Endothelial cell of umbilical vein (primary cell): ENCODE results near the gene NXPH1. TPM values are rescaled to one million over a fixed set of nuclear protein-coding genes. Genes with fewer than 3 reads are reported as not detected.

Experiments used
- BruUV-seq: library from RNA; stranded (reverse); fragments of 400-500 nt; replicated peaks from 2 replicates; lab custom pipeline; 2021; lab: Mats Ljungman, UMichigan
- CTCF ChIA-PET: fragments of 300-600, 350-600 bp; sonication (Branson Sonifier 250); formaldehyde crosslinking; loops from one replicate; lab custom pipeline; 2021; ENCODE audit warnings: antibody characterized with exemption, inconsistent platforms; lab: Charles Lee
- POLR2A ChIA-PET: fragments of 300-600, 350-600 bp; sonication (Branson Sonifier 250); formaldehyde crosslinking; loops from one replicate; lab custom pipeline; 2021; ENCODE audit warnings: antibody characterized with exemption, inconsistent platforms; lab: Charles Lee
- DNase-seq: peaks from one replicate; pipeline ENCODE4 v3.0.0-alpha.2; 2011; ENCODE audit warnings: low read depth, low spot score
- FAIRE-seq: peaks from 2 replicates; lab custom pipeline; 2011; peaks lifted over from hg19 to GRCh38; lab: Jason Lieb, UNC
- H2AFZ ChIP-seq: 2 replicates; pipeline ENCODE4 v1.6.0; 2012; ENCODE audit warnings: low read depth, low read length, control low read depth, inconsistent platforms
- H3K27ac ChIP-seq: 2 replicates; pipeline ENCODE4 v1.5.1; 2011; ENCODE audit warnings: low read depth, mild to moderate bottlenecking, control low read depth, low read length, moderate library complexity; ENCODE audit not compliant: insufficient read depth
- H3K27me3 ChIP-seq, 2 experiments: 2 replicates each; pipeline versions ENCODE4 v1.6.0 to v1.6.1; 2011; ENCODE audit warnings: low read length in 2 of 2, mixed read lengths in 1 of 2; ENCODE audit not compliant: control insufficient read depth in 2 of 2, insufficient read depth in 2 of 2
- H3K36me3 ChIP-seq, 2 experiments: 2 replicates in 1 of 2; 3 replicates in 1 of 2; pipeline ENCODE4 v1.5.1; 2011; ENCODE audit warnings: low read length in 2 of 2, mild to moderate bottlenecking in 1 of 2, moderate library complexity in 1 of 2; ENCODE audit not compliant: control insufficient read depth in 2 of 2, insufficient read depth in 2 of 2; ENCODE audit errors: extremely low read depth in 1 of 2
- H3K4me1 ChIP-seq: 3 replicates; pipeline ENCODE4 v1.5.1; 2011; ENCODE audit warnings: mild to moderate bottlenecking, low read length; ENCODE audit not compliant: control insufficient read depth, insufficient read depth; ENCODE audit errors: extremely low read depth
- H3K4me2 ChIP-seq: 2 replicates; pipeline ENCODE4 v1.6.1; 2011; ENCODE audit warnings: low read length, control low read depth, mixed read lengths; ENCODE audit not compliant: insufficient read depth
- H3K4me3 ChIP-seq, 3 experiments: fragments of 200-600 bp in 1 of 3; sonication (generic), shearing (Covaris generic) in 1 of 3; replicated peaks in 1 of 3; 2 replicates each; pipeline ENCODE4 v1.5.1; 2011 to 2016; ENCODE audit warnings: control low read depth in 3 of 3, low read length in 3 of 3, mild to moderate bottlenecking in 2 of 3, inconsistent platforms in 1 of 3, low read depth in 1 of 3, moderate library complexity in 1 of 3; ENCODE audit not compliant: insufficient read depth in 1 of 3
- H3K79me2 ChIP-seq: 2 replicates; pipeline ENCODE4 v1.6.0; 2012; ENCODE audit warnings: low read length, inconsistent platforms; ENCODE audit not compliant: control insufficient read depth, insufficient read depth
- H3K9ac ChIP-seq: replicated peaks from 2 replicates; pipeline ENCODE3; 2011; ENCODE audit warnings: low read length, control low read depth; ENCODE audit not compliant: insufficient read depth; ENCODE audit errors: extremely low read depth
- H3K9me1 ChIP-seq: replicated peaks from 3 replicates; pipeline ENCODE4 v1.6.0; 2011; ENCODE audit warnings: mild to moderate bottlenecking, low read length; ENCODE audit not compliant: control insufficient read depth, insufficient read depth; ENCODE audit errors: extremely low read depth
- H3K9me3 ChIP-seq: replicated peaks from 2 replicates; pipeline ENCODE4 v1.5.1; 2012; ENCODE audit warnings: low read length, inconsistent platforms; ENCODE audit not compliant: control insufficient read depth, insufficient read depth
- H4K20me1 ChIP-seq: replicated peaks from 2 replicates; pipeline ENCODE3; 2011; ENCODE audit warnings: mild to moderate bottlenecking, low read length; ENCODE audit not compliant: control insufficient read depth, insufficient read depth; ENCODE audit errors: extremely low read depth
- EZH2 ChIP-seq: IDR thresholded peaks from 2 replicates; pipeline ENCODE4 v1.6.1; 2012; ENCODE audit warnings: borderline replicate concordance, low read depth, mild to moderate bottlenecking, moderate library complexity, low read length, inconsistent platforms; ENCODE audit not compliant: severe bottlenecking
- FOS ChIP-seq: IDR thresholded peaks from 2 replicates; pipeline ENCODE4 v1.6.1; 2011; ENCODE audit warnings: mild to moderate bottlenecking, low read length, moderate library complexity, borderline replicate concordance; ENCODE audit not compliant: insufficient read depth
- GATA2 ChIP-seq: IDR thresholded peaks from 2 replicates; pipeline ENCODE4 v1.7.0; 2011; ENCODE audit warnings: low read depth, mild to moderate bottlenecking, moderate library complexity, mixed read lengths, low read length; ENCODE audit not compliant: insufficient read length, insufficient read depth
- MYC ChIP-seq: IDR thresholded peaks from one replicate; pipeline ENCODE4 v1.6.1; 2011; ENCODE audit warnings: mild to moderate bottlenecking, low read depth, low read length
- POLR2A ChIP-seq: IDR thresholded peaks from 2 replicates; pipeline ENCODE4 v1.6.1; 2012; ENCODE audit warnings: low read depth, mild to moderate bottlenecking, control low read depth, low read length
- POLR2AphosphoS5 ChIP-seq: IDR thresholded peaks from 2 replicates; pipeline ENCODE4 v1.6.1; 2012; ENCODE audit warnings: low read depth, mild to moderate bottlenecking, control low read depth, low read length, moderate library complexity; ENCODE audit not compliant: insufficient read depth
- dilution Hi-C: fragments of 300-500 bp; cut with MboI; formaldehyde crosslinking; loops from one replicate; pipeline ENCODE4 v1.15.0; 2019; ENCODE audit warnings: low sequenced_read_pairs; ENCODE audit not compliant: extremely low pct_ligation_motif_present
- intact Hi-C: fragments of 100-400 bp; cut with micrococcal nuclease; formaldehyde crosslinking; loops from one replicate; pipeline ENCODE4 v1.10.0; 2022
- polyA plus RNA-seq, 4 experiments: library from polyadenylated mRNA; depleted of rRNA in 3 of 4; stranded (reverse) in 3 of 4; unstranded in 1 of 4; fragments of >200 nt; gene quantifications; 2 replicates each; pipeline versions ENCODE4 v1.2.1 to v1.2.3, GENCODE V29; 2011 to 2012; ENCODE audit warnings: missing spikeins in 1 of 4
- total RNA-seq: library from RNA; stranded (reverse); gene quantifications from 2 replicates; pipeline ENCODE4 v1.2.3, GENCODE V29; 2021
- TF ChIP-seq, protein P1 (sequence below): IDR thresholded peaks from 2 replicates; pipeline ENCODE4 v1.6.1; 2011; ENCODE audit not compliant: insufficient read depth, insufficient read length
- TF ChIP-seq, protein P2 (sequence below), 2 donors: IDR thresholded peaks; 1 replicate in 1 of 2; 2 replicates in 1 of 2; pipeline ENCODE4 v1.5.1; 2011; ENCODE audit warnings: low read length in 2 of 2, mild to moderate bottlenecking in 2 of 2, moderate library complexity in 2 of 2, control low read depth in 1 of 2, inconsistent platforms in 1 of 2, low read depth in 1 of 2; ENCODE audit not compliant: insufficient read depth in 1 of 2; ENCODE audit errors: extremely low read depth in 1 of 2

Gene NXPH1
- total and polyA plus RNA-seq, 2 donors (not counting 3 experiments of a cell fraction or from before 2014, with no cell fraction given) = not detected

DNA sequence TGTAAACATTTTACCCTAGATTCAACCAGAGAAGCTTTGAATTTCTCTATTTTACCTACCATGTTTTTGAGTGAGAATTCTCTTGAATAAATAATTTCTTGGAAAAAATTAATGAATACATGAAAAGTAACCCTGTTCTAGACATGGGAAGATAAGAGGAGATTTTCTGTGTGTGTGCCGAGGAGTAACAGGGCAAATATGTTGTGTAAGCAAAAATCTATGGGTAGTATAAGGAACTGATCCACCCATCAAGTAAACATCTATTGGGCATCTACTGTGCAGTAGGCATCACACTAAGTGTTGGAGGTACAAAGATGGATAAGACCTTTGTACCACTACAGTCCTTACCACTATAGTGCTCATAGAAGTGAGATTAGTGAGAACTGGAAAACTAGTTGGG, 8.2 kb upstream of the NXPH1 start:
- Histone ChIP-seq H3K9me1 (no peaks in the 10 kb centered on the region), H3K4me3 (no peak overlapping the region), H3K27ac (no peak overlapping the region), H3K9me3 (no peaks in the 10 kb centered on the region), H3K27me3 (no peaks in the 10 kb centered on the region), H3K4me2 (no peak overlapping the region), H3K36me3 (no peaks in the 10 kb centered on the region), H3K79me2 (no peaks in the 10 kb centered on the region), H4K20me1 (no peaks in the 10 kb centered on the region), H3K4me1 (no peaks in the 10 kb centered on the region), H2AFZ (no peak overlapping the region), H3K9ac (no peak overlapping the region)
- ChIA-PET CTCF (interaction anchor here (1.1 kb wide), 1 partner anchor 11 kb away, joined by 4 read pairs; no protein-coding TSS in a partner anchor), POLR2A (no interaction called here)
- DNase-seq (no peak), FAIRE-seq (no peak)
- intact Hi-C loops (no loop called here), dilution Hi-C loops (no loop called here)
- no TSS peak for BruUV-seq
- TF ChIP-seq MYC (no peak), EZH2 (no peak), POLR2AphosphoS5 (no peak), GATA2 (no peak), POLR2A (no peak), FOS (no peak)
- TF ChIP-seq, protein P1, sequence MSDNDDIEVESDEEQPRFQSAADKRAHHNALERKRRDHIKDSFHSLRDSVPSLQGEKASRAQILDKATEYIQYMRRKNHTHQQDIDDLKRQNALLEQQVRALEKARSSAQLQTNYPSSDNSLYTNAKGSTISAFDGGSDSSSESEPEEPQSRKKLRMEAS = no peak
- TF ChIP-seq, protein P2, sequence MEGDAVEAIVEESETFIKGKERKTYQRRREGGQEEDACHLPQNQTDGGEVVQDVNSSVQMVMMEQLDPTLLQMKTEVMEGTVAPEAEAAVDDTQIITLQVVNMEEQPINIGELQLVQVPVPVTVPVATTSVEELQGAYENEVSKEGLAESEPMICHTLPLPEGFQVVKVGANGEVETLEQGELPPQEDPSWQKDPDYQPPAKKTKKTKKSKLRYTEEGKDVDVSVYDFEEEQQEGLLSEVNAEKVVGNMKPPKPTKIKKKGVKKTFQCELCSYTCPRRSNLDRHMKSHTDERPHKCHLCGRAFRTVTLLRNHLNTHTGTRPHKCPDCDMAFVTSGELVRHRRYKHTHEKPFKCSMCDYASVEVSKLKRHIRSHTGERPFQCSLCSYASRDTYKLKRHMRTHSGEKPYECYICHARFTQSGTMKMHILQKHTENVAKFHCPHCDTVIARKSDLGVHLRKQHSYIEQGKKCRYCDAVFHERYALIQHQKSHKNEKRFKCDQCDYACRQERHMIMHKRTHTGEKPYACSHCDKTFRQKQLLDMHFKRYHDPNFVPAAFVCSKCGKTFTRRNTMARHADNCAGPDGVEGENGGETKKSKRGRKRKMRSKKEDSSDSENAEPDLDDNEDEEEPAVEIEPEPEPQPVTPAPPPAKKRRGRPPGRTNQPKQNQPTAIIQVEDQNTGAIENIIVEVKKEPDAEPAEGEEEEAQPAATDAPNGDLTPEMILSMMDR (IDR thresholded peaks at IDR 0.05; ENCODE audit: extremely low read depth in 1 of 2, insufficient read depth in 1 of 2, low read depth in 1 of 2, low read length in 2 of 2) = no peak
